ENCODE results near the gene PRIM2.

- TF ChIP-seq CTCF (IDR thresholded peaks at IDR 0.05) = no peak
- TF ChIP-seq POLR2A (IDR thresholded peaks at IDR 0.05) = no peak
Measured at GRCh38 chr6:57305107-57305506, 12.3 kb upstream of the PRIM2 start.

All from Peyer's patch (tissue), 4 donors.